ENCODE results near the gene CNTNAP2. TPM values are rescaled to one million over a fixed set of nuclear protein-coding genes. Genes with fewer than 3 reads are reported as not detected.

Gene CNTNAP2
- total RNA-seq, 1 donor from 2014 or later = 2.2 TPM

- Histone ChIP-seq H3K4me1 (no peaks in the 10 kb centered on the region), H3K27ac (no peak overlapping the region), H3K36me3 (no peaks in the 10 kb centered on the region), H3K4me3 (no peak overlapping the region), H3K9me3 (no peaks in the 10 kb centered on the region), H3K27me3 (no peaks in the 10 kb centered on the region)
- DNase-seq (ENCODE audit: extremely low spot score in 2 of 2) = no peak
- intact Hi-C loops (cut with DNase I) = no loop called here
- TF ChIP-seq CTCF (IDR thresholded peaks at IDR 0.05) (no peak), POLR2AphosphoS5 (IDR thresholded peaks at IDR 0.05; ENCODE audit: insufficient read depth in 1 of 2, low read depth in 1 of 2) (no peak), POLR2A (IDR thresholded peaks at IDR 0.05) (no peak)
Measured at GRCh38 chr7:147485660-147486210, 1369.1 kb downstream of the CNTNAP2 start.

GRCh38 chr7:147492606-147493005 is 1376.0 kb downstream of the CNTNAP2 start:
- Histone ChIP-seq H3K36me3 (no peaks in the 10 kb centered on the region), H3K9me3 (no peaks in the 10 kb centered on the region), H3K4me3 (no peak overlapping the region), H3K27ac (no peak overlapping the region), H3K27me3 (no peaks in the 10 kb centered on the region), H3K4me1 (no peaks in the 10 kb centered on the region)
- DNase-seq (ENCODE audit: extremely low spot score in 2 of 2) = no peak
- TF ChIP-seq POLR2A (IDR thresholded peaks at IDR 0.05) (no peak), CTCF (IDR thresholded peaks at IDR 0.05) (no peak), POLR2AphosphoS5 (IDR thresholded peaks at IDR 0.05; ENCODE audit: insufficient read depth in 1 of 2, low read depth in 1 of 2) (no peak)
- intact Hi-C loops (cut with DNase I) = no loop called here

- Histone ChIP-seq H3K27me3 (no peaks in the 10 kb centered on the region), H3K27ac (no peak overlapping the region), H3K9me3 (no peaks in the 10 kb centered on the region), H3K4me1 (no peaks in the 10 kb centered on the region), H3K36me3 (no peaks in the 10 kb centered on the region), H3K4me3 (no peak overlapping the region)
- intact Hi-C loops (cut with DNase I) = no loop called here
- DNase-seq (ENCODE audit: extremely low spot score in 2 of 2) = no peak
- TF ChIP-seq POLR2AphosphoS5 (IDR thresholded peaks at IDR 0.05; ENCODE audit: insufficient read depth in 1 of 2, low read depth in 1 of 2) (no peak), POLR2A (IDR thresholded peaks at IDR 0.05) (no peak), CTCF (IDR thresholded peaks at IDR 0.05) (no peak)
Measured at GRCh38 chr7:147496209-147496608, 1379.6 kb downstream of the CNTNAP2 start.

- no peak for DNase-seq (ENCODE audit: extremely low spot score in 2 of 2)
- no peaks in the 10 kb centered on the region for H3K36me3 ChIP-seq
- intact Hi-C loops (cut with DNase I) = no loop called here
- no peak overlapping the region for H3K4me3 ChIP-seq
- TF ChIP-seq POLR2AphosphoS5 (IDR thresholded peaks at IDR 0.05; ENCODE audit: insufficient read depth in 1 of 2, low read depth in 1 of 2) (no peak), CTCF (IDR thresholded peaks at IDR 0.05) (no peak), POLR2A (IDR thresholded peaks at IDR 0.05) (no peak)
- no peaks in the 10 kb centered on the region for H3K27me3 ChIP-seq
- H3K27ac ChIP-seq = no peak overlapping the region
- H3K9me3 ChIP-seq = no peaks in the 10 kb centered on the region
- H3K4me1 ChIP-seq = no peaks in the 10 kb centered on the region
Measured at GRCh38 chr7:147497246-147497645, 1380.6 kb downstream of the CNTNAP2 start.

GRCh38 chr7:147498081-147498480 is 1381.5 kb downstream of the CNTNAP2 start:
- intact Hi-C loops (cut with DNase I) = no loop called here
- Histone ChIP-seq H3K4me1 (no peaks in the 10 kb centered on the region), H3K4me3 (no peak overlapping the region), H3K27ac (no peak overlapping the region), H3K9me3 (no peaks in the 10 kb centered on the region), H3K36me3 (no peaks in the 10 kb centered on the region), H3K27me3 (no peaks in the 10 kb centered on the region)
- DNase-seq (ENCODE audit: extremely low spot score in 2 of 2) = no peak
- TF ChIP-seq POLR2A (IDR thresholded peaks at IDR 0.05) (no peak), POLR2AphosphoS5 (IDR thresholded peaks at IDR 0.05; ENCODE audit: insufficient read depth in 1 of 2, low read depth in 1 of 2) (no peak), CTCF (IDR thresholded peaks at IDR 0.05) (no peak)
